NCI-H774 (cell line): Measurements from ENCODE around the gene ZIM2.

Experiments used
- DNase-seq: peaks from one replicate; lab custom pipeline; 2025; lab: John Stamatoyannopoulos, UW

The ZIM2 gene

DNA sequence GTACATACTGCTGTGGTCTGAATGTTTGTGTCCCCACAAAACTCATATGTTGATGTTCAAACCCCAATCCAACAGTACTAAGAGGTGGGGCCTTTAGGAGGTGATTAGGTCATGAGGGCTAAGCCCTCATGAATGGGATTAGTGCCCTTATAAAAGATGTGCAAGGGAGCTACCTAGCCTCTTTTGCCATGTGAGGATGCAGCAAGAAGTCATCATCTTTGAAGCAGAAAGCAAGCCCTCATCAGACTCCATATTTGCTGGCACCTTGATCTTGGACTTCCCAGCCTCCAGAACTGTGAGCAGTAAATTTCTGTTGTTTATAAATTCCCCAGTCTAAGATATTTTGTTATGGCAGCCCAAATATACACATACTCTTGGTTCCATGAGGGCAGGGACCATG is 33.9 kb downstream of the ZIM2 start:
- no peak for DNase-seq

DNA sequence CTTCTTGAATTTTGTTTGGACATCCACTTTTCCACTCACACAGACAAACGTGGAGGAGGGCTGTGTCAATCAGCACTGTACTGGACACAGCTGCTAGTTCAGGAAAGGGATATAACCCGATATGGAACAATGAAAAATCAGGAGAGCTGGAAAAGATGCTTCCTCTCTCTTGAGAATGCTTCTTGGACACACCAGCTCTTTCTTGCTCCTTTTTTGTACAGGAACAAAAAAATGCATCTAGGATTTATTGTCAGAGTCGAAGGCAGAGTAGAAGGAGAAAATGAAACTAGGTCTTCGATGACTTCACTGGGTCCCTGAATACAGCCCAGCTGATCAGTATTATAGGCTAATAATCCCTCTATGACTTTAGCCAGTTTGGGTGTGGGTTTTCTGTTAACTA is 62.2 kb downstream of the ZIM2 start:
- no peak for DNase-seq

DNA sequence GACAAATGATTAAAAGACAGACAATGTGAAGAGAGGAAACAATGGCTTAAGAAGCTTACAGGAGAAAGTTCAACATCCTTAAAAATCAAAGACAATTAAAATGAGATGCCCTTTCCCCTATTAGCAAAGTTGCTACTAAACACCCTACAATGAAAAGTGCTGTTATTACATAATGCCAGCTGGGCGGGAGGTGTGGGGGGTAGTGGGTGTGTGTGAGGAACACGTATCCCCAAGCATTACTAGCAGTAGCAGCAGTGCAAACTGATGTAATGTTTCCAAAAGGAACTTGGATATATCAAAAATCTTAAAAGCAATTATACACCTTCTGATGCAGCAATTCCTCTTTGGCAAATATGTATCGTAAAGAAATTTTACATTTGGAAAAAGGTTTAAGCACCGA is 70.9 kb downstream of the ZIM2 start:
- no peak for DNase-seq

DNA sequence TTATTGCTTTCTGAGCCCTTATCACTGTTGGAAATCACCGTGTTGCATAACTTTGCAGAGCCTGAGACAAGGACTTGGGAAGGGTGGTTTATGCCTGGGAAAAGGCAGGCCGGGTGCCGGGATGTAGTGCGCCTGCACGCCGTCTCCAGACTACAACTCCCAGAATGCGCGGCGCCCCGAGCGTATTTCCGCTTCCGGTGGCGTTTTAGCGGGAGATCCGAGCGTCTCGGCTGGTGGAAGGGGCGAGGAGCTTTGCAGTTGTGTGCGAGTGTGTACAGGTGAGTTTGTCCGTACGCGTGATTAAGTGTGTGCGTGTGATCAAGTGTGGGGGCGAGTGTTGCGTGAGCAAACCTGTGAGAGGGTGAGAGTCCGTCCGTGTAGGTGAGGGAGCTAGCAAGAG is 75.4 kb downstream of the ZIM2 start:
- no peak for DNase-seq

DNA sequence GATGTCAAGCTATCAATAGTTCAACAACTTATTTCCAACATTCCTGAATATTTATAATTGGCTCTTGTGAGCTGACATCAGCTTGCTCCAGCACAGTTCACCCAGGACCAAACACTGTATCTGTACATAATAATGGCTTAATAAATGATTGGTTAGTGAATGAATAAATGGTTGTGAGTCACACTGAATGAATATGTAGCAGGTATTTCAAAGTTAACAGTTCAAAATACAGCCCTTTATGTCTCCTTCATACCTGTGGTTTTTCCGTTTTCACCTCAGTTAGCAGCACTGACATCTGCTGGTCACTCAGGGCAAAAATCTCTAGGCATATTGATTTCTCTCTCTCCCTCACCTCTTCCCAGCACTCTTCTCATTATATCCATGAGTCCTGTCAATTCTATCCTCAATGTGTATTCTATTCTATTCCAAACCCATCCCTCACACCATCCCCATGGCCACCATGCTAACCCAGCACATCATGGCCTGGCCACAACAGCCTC is 76.3 kb downstream of the ZIM2 start:
- DNase-seq, result no peak

DNA sequence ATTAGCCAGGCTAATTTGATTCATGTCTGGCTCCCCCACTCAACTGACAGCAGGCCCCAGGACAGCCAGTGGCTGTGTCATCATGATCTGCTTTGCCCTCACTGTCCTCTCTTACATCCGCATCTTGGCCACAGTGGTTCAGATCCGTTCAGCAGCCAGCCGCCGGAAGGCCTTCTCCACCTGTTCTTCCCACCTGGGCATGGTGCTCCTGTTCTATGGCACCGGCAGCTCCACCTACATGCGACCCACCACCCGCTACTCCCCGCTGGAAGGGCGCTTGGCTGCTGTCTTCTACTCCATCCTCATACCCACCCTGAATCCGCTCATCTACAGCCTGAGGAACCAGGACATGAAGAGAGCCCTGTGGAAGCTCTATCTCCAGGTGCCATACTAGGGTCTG is 79.7 kb downstream of the ZIM2 start:
- DNase-seq, result no peak

DNA sequence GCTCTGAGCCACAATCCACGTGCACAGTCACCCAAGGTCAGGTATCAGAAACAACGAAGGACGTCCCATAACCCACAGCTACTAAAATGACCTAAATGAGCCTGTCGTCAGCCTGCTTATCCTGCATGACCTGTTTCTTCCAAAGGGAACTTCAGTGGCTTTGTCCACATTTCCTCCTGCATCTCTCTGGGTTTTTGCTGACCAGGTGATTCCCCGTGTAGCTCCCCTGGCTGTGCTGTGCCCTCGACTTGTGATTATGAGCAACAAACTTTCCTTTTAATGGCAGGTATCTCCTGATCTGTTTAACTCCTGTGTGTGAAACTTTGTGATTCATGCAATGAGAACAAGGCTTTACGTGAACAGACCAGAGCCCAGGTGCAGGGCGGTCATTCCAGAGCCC is 81.0 kb downstream of the ZIM2 start:
- DNase-seq, result no peak

DNA sequence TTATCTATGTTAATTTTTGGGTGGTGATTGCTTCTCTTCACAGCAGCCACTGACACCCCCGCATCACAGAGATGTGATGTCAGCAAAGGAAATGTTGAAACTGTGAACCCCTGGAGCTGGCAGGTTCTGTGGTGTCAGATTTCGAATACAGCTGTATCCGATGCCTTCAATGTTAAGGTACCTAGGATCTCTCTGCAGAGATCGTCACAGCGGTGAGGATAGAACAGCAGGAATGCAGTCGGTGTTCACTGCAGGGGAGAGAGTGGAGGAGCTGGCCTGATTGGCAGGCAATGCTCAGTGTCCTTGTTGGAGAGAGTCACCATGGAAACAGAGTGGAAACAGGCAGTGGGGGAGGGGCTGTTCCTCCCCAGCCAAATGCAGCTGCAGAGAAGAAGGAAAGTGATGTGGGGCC is 89.4 kb downstream of the ZIM2 start:
- DNase-seq, result peak; percentile 24

DNA sequence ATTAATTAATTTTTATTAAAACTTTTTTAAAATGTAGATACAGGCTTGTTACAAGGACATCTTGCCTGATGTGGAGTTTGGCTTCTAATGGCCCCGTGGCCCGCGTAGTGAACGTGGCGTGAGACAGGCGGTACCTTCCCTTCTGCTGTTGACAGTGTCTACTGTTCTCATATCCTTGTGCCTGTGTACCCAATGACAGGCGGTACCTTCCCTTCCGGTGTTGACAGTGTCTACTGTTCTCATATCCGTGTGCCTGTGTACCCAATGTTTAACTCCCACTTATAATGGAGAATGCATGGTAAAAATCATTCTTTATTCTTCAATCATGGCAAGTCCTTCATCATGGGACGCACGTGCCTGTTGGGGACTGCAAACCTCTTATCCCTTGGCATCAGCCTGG is 89.9 kb downstream of the ZIM2 start:
- no peak for DNase-seq

DNA sequence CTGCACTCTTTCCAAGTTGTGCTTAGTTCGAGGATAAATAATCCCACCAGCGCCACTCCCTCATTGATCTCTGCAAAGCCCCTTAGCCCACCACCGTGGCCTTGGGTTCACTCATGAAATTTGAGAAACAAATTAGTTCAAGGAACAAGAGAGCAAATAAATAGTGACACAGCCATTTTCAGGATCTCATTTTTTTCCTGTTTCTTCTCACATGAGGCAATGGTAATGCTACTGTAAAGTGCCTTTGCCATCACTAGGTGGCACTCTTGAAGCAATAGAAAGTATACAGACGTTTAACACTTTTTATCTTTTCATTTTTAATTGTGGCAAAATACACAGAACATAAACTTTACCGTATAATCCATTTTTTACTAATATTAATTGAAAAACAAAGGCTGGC is 92.1 kb downstream of the ZIM2 start:
- no peak for DNase-seq

DNA sequence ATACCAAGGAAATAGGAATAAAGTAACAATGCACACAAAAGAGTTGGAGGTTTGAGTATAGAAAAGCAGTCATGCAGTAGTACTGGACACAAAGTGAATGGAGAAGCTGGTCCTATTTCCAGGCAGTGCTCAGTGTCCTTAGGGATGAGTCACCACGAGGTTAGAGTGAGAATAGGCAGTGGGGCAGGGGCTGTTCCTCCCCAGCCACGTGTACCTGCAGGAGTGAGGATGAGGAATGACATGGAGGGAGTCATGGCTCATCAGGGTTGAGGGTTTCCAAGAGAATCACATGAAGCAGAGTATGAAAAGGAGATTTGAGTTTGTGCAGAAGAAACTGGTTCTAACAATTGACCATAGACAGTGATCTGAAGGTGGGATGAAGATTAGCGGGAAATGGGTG is 94.2 kb downstream of the ZIM2 start:
- DNase-seq, result no peak

DNA sequence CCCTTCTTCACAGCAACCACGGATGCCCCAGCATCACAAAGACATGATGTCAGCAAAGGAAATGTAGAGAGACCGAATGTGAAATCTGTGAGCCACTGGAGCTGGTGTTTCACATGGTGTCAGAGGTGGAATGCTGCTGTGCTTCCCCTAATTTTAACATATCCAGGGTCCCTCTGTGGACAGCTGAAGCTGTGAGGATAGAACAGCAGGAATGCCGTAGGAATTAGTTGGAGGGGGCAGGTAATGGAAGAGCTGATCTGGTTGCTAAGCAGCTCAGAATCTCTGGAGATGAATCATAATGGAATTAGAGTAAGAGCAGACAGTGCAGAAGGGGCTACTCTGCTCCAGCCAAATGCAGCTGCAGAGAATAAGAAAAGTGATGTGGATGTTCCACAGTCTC is 100.0 kb downstream of the ZIM2 start:
- no peak for DNase-seq

DNA sequence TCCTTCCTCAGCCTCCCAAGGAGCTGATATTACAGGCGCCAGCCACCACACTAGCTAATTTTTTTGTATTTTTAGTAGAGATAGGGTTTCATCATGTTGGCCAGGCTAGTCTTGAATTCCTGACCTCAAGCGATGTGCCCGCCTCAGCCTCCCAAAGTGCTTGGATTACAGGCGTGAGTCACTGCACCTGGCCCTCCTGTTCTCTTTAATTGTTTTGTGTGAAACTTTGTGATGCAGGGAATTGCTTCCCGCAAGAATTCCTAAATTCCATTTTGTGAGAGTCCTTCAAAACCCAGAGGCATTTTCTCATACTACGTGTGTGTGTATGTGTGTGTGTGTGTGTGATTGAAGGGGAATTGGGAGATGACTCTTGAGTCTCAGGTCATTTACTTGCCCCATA is 104.0 kb downstream of the ZIM2 start:
- no peak for DNase-seq

DNA sequence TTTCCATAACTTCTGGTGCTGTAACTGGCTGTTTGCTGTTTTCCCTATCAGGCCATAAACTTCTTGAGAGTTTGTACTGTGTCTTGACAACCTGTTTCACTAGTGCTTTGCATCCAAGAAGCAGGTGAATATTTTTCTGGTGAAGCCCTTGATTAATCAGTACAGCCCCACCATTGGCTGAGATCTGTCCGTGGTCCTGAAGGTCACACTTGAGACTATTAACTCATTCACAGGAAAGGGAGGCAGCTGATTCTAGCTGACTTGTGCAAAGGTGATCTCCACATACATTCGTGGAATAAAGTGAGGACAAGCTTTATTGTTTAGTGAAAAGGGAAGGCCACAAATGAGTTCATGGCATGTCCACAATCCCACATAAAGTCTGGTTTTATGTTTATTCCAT is 107.5 kb downstream of the ZIM2 start:
- DNase-seq, result no peak

DNA sequence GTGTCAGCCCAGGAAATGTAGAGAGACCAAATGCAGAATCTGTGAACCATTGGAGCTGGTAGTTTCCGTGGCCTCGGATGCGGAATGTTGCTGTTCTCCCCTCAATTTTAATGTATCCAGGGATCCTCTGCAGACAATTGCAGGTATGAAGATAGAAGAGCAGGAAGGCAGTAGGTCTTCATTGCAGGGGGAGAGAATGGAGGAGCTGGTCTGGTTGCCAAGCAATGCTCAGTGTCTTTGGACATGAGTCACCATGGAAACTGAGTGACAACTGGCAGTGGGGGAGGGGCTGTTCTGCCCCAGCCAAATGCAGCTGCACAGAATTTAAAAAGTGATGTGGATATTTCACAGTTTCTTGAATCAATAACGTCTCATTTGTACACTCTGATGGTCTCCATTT is 112.8 kb downstream of the ZIM2 start:
- DNase-seq, result no peak

DNA sequence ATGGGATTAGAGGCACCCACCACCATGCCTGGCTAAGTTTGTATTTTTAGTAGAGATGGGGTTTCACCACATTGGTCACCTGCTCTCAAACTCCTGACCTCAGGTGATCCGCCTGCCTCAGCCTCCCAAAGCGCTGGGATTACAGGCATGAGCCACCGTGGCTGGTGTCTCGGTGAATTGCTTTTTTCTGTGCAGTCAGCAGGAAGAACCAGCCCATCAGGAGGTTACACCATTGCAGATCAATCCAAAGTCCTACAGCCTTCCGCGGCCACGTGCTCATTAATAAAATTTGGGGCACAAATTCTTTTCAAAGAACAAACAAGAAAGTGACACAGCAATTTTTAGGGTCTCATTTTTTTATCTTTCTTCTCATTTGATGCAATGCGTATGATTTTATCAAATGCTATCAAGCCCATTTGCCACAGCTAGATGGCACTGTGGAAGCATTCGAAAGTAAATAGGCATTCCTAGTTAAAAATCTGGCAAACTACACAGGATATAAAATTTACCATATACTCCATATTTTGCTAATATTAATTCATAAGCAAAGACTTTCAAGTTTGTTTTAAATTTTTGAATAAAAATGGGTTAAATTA is 114.6 kb downstream of the ZIM2 start:
- DNase-seq, result no peak
